GM23248 (cell line): ENCODE results near the gene ATG2A. TPM values are rescaled to one million over a fixed set of nuclear protein-coding genes. Genes with fewer than 3 reads are reported as not detected.

Source experiments
- DNase-seq: peaks from one replicate; pipeline ENCODE4 v3.0.0-alpha.2; 2015
- H2AFZ ChIP-seq: fragments of 200-600 bp; sonication (generic); 2 replicates; pipeline ENCODE4 v1.6.1; 2016; ENCODE audit warnings: antibody characterized with exemption
- H3F3A ChIP-seq: fragments of 200-600 bp; sonication (generic); 2 replicates; pipeline ENCODE4 v1.6.1; 2016; ENCODE audit warnings: mild to moderate bottlenecking, antibody characterized with exemption, mixed run types; ENCODE audit not compliant: insufficient read depth
- H3K27ac ChIP-seq: fragments of 200-600 bp; sonication (generic); 2 replicates; pipeline ENCODE4 v1.5.1; 2016; ENCODE audit warnings: mild to moderate bottlenecking
- H3K27me3 ChIP-seq: fragments of 200-600 bp; sonication (generic); replicated peaks from 2 replicates; pipeline ENCODE4 v1.6.1; 2016; ENCODE audit warnings: mild to moderate bottlenecking; ENCODE audit not compliant: insufficient read depth
- H3K36me3 ChIP-seq: fragments of 200-600 bp; sonication (generic); 2 replicates; pipeline ENCODE4 v1.6.1; 2016; ENCODE audit warnings: low read depth, mild to moderate bottlenecking
- H3K4me1 ChIP-seq: fragments of 200-600 bp; sonication (generic); 2 replicates; pipeline ENCODE4 v1.6.1; 2016; ENCODE audit warnings: mild to moderate bottlenecking; ENCODE audit not compliant: insufficient read depth
- H3K4me2 ChIP-seq: fragments of 200-600 bp; sonication (generic); one replicate; pipeline ENCODE4 v1.6.1; 2016; ENCODE audit warnings: mild to moderate bottlenecking; ENCODE audit not compliant: unreplicated experiment
- H3K4me3 ChIP-seq: fragments of 200-600 bp; sonication (generic); 2 replicates; pipeline ENCODE4 v1.5.1; 2016; ENCODE audit warnings: mild to moderate bottlenecking
- H3K79me2 ChIP-seq: fragments of 200-600 bp; sonication (generic); 2 replicates; pipeline ENCODE4 v1.6.1; 2016; ENCODE audit warnings: mild to moderate bottlenecking; ENCODE audit not compliant: insufficient read depth
- H3K9ac ChIP-seq: fragments of 200-600 bp; sonication (generic); 2 replicates; pipeline ENCODE4 v1.6.1; 2016; ENCODE audit warnings: mild to moderate bottlenecking
- H3K9me2 ChIP-seq: fragments of 200-600 bp; sonication (generic); 2 replicates; pipeline ENCODE4 v1.6.1; 2016; ENCODE audit warnings: mixed run types, mild to moderate bottlenecking, moderate library complexity; ENCODE audit not compliant: insufficient read depth
- H3K9me3 ChIP-seq: fragments of 200-600 bp; sonication (generic); one replicate; pipeline ENCODE4 v1.6.1; 2017; ENCODE audit warnings: low read depth
- H4K20me1 ChIP-seq: fragments of 200-600 bp; sonication (generic); 2 replicates; pipeline ENCODE4 v1.6.0; 2016; ENCODE audit not compliant: insufficient read depth
- EZH2 ChIP-seq: fragments of 200-600 bp; sonication (generic); IDR thresholded peaks from 2 replicates; pipeline ENCODE4 v1.6.1; 2018; ENCODE audit warnings: antibody characterized with exemption, mild to moderate bottlenecking; ENCODE audit not compliant: insufficient read depth, poor library complexity, severe bottlenecking
- EZH2phosphoT487 ChIP-seq: fragments of 200-600 bp; sonication (generic); IDR thresholded peaks from 2 replicates; pipeline ENCODE4 v1.6.1; 2018; ENCODE audit warnings: antibody characterized with exemption, moderate library complexity, mild to moderate bottlenecking, low read depth; ENCODE audit not compliant: insufficient read depth
- WGBS, 2 experiments: methylation state at CpG; one replicate each; pipeline ENCODE4 v1.1.6; 2015 to 2017; ENCODE audit warnings: low lambda C conversion rate in 2 of 2, low coverage in 1 of 2; ENCODE audit errors: missing lambda C conversion rate in 2 of 2; 5-methylcytosine and 5-hydroxymethylcytosine counted together
- in situ Hi-C: fragments of 300-500 bp; cut with MboI; formaldehyde crosslinking; loops from 2 replicates; pipeline ENCODE4 v1.15.0; 2020
- polyA plus RNA-seq: library from polyadenylated mRNA; unstranded; fragments of >200 nt; fragmentation: Nextera tagmentation; extraction: Ambion mirVana; gene quantifications from 2 replicates; pipeline ENCODE4 v1.2.1, GENCODE V29; 2016
- total RNA-seq: library from RNA; depleted of rRNA; stranded (reverse); fragments of >200 nt; shearing (Covaris generic); gene quantifications from 2 replicates; pipeline ENCODE4 v1.2.3, GENCODE V29; 2014

The ATG2A gene
- total and polyA plus RNA-seq, 2 experiments from 2014 or later, result 6.3 to 18.9 TPM

DNA sequence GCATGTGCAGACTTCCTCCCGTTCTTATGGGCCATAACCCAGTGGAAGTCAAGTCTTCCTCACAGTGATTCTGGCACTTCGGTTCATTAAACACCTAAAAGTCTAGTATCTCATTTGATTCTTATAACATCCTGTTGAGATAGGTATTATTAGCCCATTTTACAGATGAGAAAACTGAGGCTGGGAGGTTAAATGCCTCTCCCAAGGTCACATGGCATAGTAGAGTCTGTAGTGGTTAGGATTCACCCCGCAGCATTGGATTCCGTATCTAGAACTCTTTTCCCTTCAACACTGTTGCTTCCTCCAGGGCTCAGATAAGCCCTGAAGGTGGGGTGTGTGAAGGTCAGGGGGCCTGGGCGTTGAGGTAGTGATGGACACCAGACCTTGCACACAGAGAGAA is 15.3 kb upstream of the ATG2A start:
- Histone ChIP-seq H3K27ac (no peak overlapping the region), H4K20me1 (no peaks in the 10 kb centered on the region), H3K4me2 (no peak overlapping the region), H2AFZ (no peak overlapping the region), H3K4me3 (no peak overlapping the region), H3K9me3 (no peaks in the 10 kb centered on the region), H3K79me2 (no peaks in the 10 kb centered on the region), H3F3A (no peaks in the 10 kb centered on the region), H3K4me1 (no peaks in the 10 kb centered on the region), H3K9me2 (no peaks in the 10 kb centered on the region), H3K9ac (no peak overlapping the region), H3K27me3 (no peaks in the 10 kb centered on the region), H3K36me3 (peaks cover 24% of the 10 kb centered on the region)
- DNase-seq, result no peak
- 69 to 84% methylated on average over 5 of the region's 5 CpGs for WGBS, 2 experiments
- in situ Hi-C loops, result no loop called here
- TF ChIP-seq EZH2, result no peak
- no peak for TF ChIP-seq EZH2phosphoT487

DNA sequence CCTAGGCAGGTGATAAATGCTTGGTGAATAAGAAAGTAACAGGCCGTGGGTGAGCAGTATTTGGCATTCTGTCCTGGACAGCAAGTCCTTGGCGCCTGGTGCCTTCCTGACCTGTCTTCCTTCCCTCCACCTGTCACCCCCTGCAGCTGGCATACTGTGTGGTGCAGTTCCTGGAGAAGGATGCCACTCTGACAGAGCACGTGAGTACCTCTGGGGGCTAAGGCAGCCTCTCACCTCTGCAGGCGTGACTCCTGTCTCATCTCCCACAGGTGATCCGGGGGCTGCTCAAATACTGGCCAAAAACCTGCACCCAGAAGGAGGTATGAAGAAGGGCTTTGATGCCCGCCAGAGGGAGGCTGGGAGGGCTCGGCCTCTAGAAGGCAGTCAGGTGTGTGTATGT is 14.3 kb upstream of the ATG2A start:
- H2AFZ ChIP-seq, result no peak overlapping the region
- H4K20me1 ChIP-seq, result no peaks in the 10 kb centered on the region
- no peak overlapping the region for H3K4me3 ChIP-seq
- no peak overlapping the region for H3K9ac ChIP-seq
- H3K27me3 ChIP-seq, result no peaks in the 10 kb centered on the region
- H3K4me1 ChIP-seq, result no peaks in the 10 kb centered on the region
- no peak for DNase-seq
- 92 to 93% methylated on average over 7 of the region's 7 CpGs for WGBS, 2 experiments
- no peaks in the 10 kb centered on the region for H3K9me3 ChIP-seq
- no peaks in the 10 kb centered on the region for H3F3A ChIP-seq
- in situ Hi-C loops, result no loop called here
- no peaks in the 10 kb centered on the region for H3K9me2 ChIP-seq
- no peak overlapping the region for H3K4me2 ChIP-seq
- H3K36me3 ChIP-seq, result peaks cover 24% of the 10 kb centered on the region
- TF ChIP-seq EZH2phosphoT487 (no peak), EZH2 (no peak)
- no peaks in the 10 kb centered on the region for H3K79me2 ChIP-seq
- no peak overlapping the region for H3K27ac ChIP-seq

GRCh38 chr11:64930340-64930739 is 13.3 kb upstream of the ATG2A start:
- Histone ChIP-seq H3K27me3 (no peaks in the 10 kb centered on the region), H3K9ac (no peak overlapping the region), H3K4me1 (no peaks in the 10 kb centered on the region), H2AFZ (no peak overlapping the region), H3K9me3 (no peaks in the 10 kb centered on the region), H4K20me1 (no peaks in the 10 kb centered on the region), H3K27ac (no peak overlapping the region), H3K79me2 (peaks cover 9% of the 10 kb centered on the region; the same call in 1 of the 2 replicates), H3K36me3 (peaks cover 24% of the 10 kb centered on the region), H3K9me2 (no peaks in the 10 kb centered on the region), H3F3A (no peaks in the 10 kb centered on the region), H3K4me3 (no peak overlapping the region), H3K4me2 (no peak overlapping the region)
- in situ Hi-C loops, result no loop called here
- 95 to 96% methylated on average over 6 of the region's 6 CpGs for WGBS, 2 experiments
- no peak for DNase-seq
- TF ChIP-seq EZH2phosphoT487, result no peak
- TF ChIP-seq EZH2, result no peak

DNA sequence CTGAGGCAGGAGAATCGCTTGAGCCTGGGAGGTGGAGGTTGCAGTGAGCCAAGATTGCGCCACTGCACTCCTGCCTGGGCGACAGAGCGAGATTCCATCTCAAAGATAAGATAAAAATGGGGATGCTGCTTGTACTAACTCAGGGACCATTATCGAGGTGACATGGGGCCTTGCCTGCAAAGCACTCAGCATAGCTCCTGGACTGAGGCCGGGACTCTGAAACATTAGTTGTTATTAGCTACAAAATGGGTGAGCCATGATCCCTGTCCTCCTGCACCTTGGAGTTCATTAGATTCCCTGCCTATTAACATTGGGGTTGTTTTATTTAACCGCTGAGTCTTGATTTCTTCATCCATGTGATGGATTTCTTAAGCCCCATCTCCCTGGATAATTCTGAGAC is 12.6 kb upstream of the ATG2A start:
- Histone ChIP-seq H3F3A (no peaks in the 10 kb centered on the region), H3K9ac (no peak overlapping the region), H3K4me3 (no peak overlapping the region), H3K4me2 (no peak overlapping the region), H3K27ac (no peak overlapping the region), H3K79me2 (peaks cover 17% of the 10 kb centered on the region; the same call in 1 of the 2 replicates), H3K27me3 (no peaks in the 10 kb centered on the region), H3K4me1 (no peaks in the 10 kb centered on the region), H2AFZ (no peak overlapping the region), H3K9me3 (no peaks in the 10 kb centered on the region), H3K36me3 (peaks cover 24% of the 10 kb centered on the region), H3K9me2 (no peaks in the 10 kb centered on the region), H4K20me1 (no peaks in the 10 kb centered on the region)
- no peak for DNase-seq
- TF ChIP-seq EZH2 (no peak), EZH2phosphoT487 (no peak)
- in situ Hi-C loops, result no loop called here
- 96 to 99% methylated on average over 7 of the region's 7 CpGs for WGBS, 2 experiments

- Histone ChIP-seq H3K9ac (no peak overlapping the region), H4K20me1 (no peaks in the 10 kb centered on the region), H3K4me3 (no peak overlapping the region), H3K36me3 (peaks cover 24% of the 10 kb centered on the region), H3K4me1 (no peaks in the 10 kb centered on the region), H3K79me2 (peaks cover 17% of the 10 kb centered on the region; the same call in 1 of the 2 replicates), H3K9me3 (no peaks in the 10 kb centered on the region), H3K9me2 (no peaks in the 10 kb centered on the region), H2AFZ (no peak overlapping the region), H3F3A (no peaks in the 10 kb centered on the region), H3K4me2 (no peak overlapping the region), H3K27ac (no peak overlapping the region), H3K27me3 (no peaks in the 10 kb centered on the region)
- no peak for DNase-seq
- in situ Hi-C loops, result no loop called here
- WGBS, 2 experiments, result 96 to 99% methylated on average over 2 of the region's 2 CpGs
- TF ChIP-seq EZH2 (no peak), EZH2phosphoT487 (no peak)
Observed at GRCh38 chr11:64928957-64929356, 11.9 kb upstream of the ATG2A start.
